OCI-LY3 (cell line): Measurements from ENCODE around the gene TMEM132C.

ENCODE experiments used
- EZH2phosphoT487 ChIP-seq: fragments of 200-600 bp; shearing (Covaris generic); IDR thresholded peaks from 2 replicates; pipeline ENCODE4 v1.6.1; 2018; ENCODE audit warnings: antibody characterized with exemption, mixed run types, low read depth
- TF ChIP-seq, protein P1 (sequence below): fragments of 200-600, 300-600 bp; sonication (generic); IDR thresholded peaks from 2 replicates; pipeline ENCODE4 v1.5.1; 2014; ENCODE audit warnings: antibody characterized with exemption, low read length, low read depth

DNA sequence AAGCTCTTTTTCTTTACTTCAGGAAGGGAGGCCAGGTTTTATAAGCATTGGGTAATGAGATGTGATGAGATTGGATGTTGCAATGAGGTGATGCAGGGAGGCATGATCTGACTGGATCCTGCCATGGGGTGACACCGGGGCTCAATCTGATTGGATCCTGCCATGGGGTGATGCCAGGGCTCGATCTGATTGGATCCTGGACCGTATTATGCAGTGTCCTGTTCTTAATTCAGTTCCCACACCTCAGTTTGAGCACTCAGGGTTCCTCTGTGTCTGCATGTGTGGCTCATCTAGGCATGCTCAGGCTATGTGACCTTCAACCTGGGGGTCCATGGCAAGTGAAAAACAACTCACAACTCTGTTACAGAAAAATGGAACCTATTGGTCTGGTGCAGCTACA lies 390.4 kb downstream of the TMEM132C start:
- TF ChIP-seq, protein P1, sequence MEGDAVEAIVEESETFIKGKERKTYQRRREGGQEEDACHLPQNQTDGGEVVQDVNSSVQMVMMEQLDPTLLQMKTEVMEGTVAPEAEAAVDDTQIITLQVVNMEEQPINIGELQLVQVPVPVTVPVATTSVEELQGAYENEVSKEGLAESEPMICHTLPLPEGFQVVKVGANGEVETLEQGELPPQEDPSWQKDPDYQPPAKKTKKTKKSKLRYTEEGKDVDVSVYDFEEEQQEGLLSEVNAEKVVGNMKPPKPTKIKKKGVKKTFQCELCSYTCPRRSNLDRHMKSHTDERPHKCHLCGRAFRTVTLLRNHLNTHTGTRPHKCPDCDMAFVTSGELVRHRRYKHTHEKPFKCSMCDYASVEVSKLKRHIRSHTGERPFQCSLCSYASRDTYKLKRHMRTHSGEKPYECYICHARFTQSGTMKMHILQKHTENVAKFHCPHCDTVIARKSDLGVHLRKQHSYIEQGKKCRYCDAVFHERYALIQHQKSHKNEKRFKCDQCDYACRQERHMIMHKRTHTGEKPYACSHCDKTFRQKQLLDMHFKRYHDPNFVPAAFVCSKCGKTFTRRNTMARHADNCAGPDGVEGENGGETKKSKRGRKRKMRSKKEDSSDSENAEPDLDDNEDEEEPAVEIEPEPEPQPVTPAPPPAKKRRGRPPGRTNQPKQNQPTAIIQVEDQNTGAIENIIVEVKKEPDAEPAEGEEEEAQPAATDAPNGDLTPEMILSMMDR, result no peak
- no peak for TF ChIP-seq EZH2phosphoT487
